RWPE1 (cell line): ENCODE results near the gene DSCAM.

Experiments
- CTCF ChIA-PET: fragments of 350-600 bp; sonication (Branson Sonifier 250); formaldehyde crosslinking; extraction: SDS; loops from one replicate; lab custom pipeline; 2021; lab: Yijun Ruan, JAX
- POLR2A ChIA-PET: fragments of 400-600 bp; formaldehyde crosslinking; extraction: SDS; loops from one replicate; lab custom pipeline; 2020; ENCODE audit warnings: antibody characterized with exemption; ENCODE audit not compliant: low non-redundant PET; lab: Yijun Ruan, JAX
- DNase-seq: peaks from one replicate; pipeline ENCODE4 v3.0.0; 2012; ENCODE audit warnings: low spot score
- H3K27ac ChIP-seq: fragments of 450-650 bp; 2 replicates; pipeline ENCODE4 v1.5.1; 2017
- CTCF ChIP-seq: fragments of 450-650 bp; conservative IDR thresholded peaks from 2 replicates; pipeline ENCODE4 v1.5.1; 2017; ENCODE audit warnings: low read depth, mild to moderate bottlenecking

Gene DSCAM

GRCh38 chr21:40291560-40291959, 555.4 kb downstream of the DSCAM start:
- no peak for TF ChIP-seq CTCF
- DNase-seq = no peak
- ChIA-PET POLR2A (no interaction called here), CTCF (no interaction called here)
- no peak overlapping the region for H3K27ac ChIP-seq

DNA sequence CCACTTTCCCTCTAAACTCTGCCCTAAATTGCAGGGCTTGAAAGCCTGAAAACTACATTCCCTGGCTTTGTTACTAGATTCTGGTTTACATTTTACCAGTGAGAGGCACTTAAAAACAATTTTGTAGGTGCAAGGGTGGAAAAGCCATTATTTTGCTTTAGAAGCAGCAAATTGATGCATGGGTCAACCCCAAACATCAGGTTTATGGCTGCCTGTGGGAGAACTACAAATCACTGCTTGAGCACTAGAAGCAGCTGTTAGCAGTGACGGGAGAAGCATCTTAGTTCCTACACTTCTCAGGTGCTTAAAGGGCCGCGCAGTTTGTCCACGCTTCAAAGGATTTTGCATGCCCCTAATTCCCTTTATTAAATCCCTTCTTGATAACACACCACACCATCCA, 562.5 kb downstream of the DSCAM start:
- ChIA-PET POLR2A (no interaction called here), CTCF (no interaction called here)
- H3K27ac ChIP-seq = no peak overlapping the region
- TF ChIP-seq CTCF = no peak
- DNase-seq = no peak

GRCh38 chr21:40282912-40283886, 563.8 kb downstream of the DSCAM start:
- DNase-seq = no peak
- no peak overlapping the region for H3K27ac ChIP-seq
- POLR2A ChIA-PET = no interaction called here
- CTCF ChIA-PET = no interaction called here
- TF ChIP-seq CTCF = no peak

GRCh38 chr21:40278345-40278744, 568.6 kb downstream of the DSCAM start:
- TF ChIP-seq CTCF = no peak
- ChIA-PET POLR2A (no interaction called here), CTCF (no interaction called here)
- DNase-seq = no peak
- H3K27ac ChIP-seq = no peak overlapping the region

GRCh38 chr21:40276001-40276400, 571.0 kb downstream of the DSCAM start:
- no peak overlapping the region for H3K27ac ChIP-seq
- TF ChIP-seq CTCF = no peak
- POLR2A ChIA-PET = no interaction called here
- CTCF ChIA-PET = no interaction called here
- no peak for DNase-seq

GRCh38 chr21:40272037-40272436, 574.9 kb downstream of the DSCAM start:
- ChIA-PET CTCF (interaction anchor here (0.6 kb wide), 1 partner anchor 94 kb away, joined by 3 read pairs; no protein-coding TSS in a partner anchor), POLR2A (no interaction called here)
- no peak for DNase-seq
- no peak overlapping the region for H3K27ac ChIP-seq
- no peak for TF ChIP-seq CTCF
